Spleen (tissue), 11 donors: ENCODE data around the gene CES3. TPM values are rescaled to one million over a fixed set of nuclear protein-coding genes. Genes with fewer than 3 reads are reported as not detected.
"Not testable (repeated sequence)": the region's sequence is repeated elsewhere in the genome, so short reads cannot be mapped to it uniquely, and the experiment has no call there.

Source experiments
- DNase-seq: peaks from one replicate; pipeline ENCODE4 v3.0.0-alpha.2; 2020
- H3K27ac ChIP-seq, 8 donors: fragments of 200-600 bp; sonication (generic) in 7 of 8; 1 replicate in 4 of 8; 2 replicates in 4 of 8; pipeline versions ENCODE4 v1.5.0 to v1.8.0; 2016 to 2021; ENCODE audit warnings: inconsistent platforms in 4 of 8, mild to moderate bottlenecking in 4 of 8, moderate library complexity in 1 of 8
- H3K27me3 ChIP-seq, 7 donors: fragments of 200-600 bp; sonication (generic) in 6 of 7; replicated peaks in 1 of 7; 1 replicate in 4 of 7; 2 replicates in 3 of 7; pipeline versions ENCODE4 v1.5.0 to v1.8.0; 2016 to 2021; ENCODE audit warnings: inconsistent platforms in 3 of 7, mild to moderate bottlenecking in 1 of 7
- H3K36me3 ChIP-seq, 6 donors: fragments of 200-600 bp; sonication (generic) in 5 of 6; 1 replicate in 4 of 6; 2 replicates in 2 of 6; pipeline versions ENCODE4 v1.5.0 to v1.8.0; 2016 to 2021; ENCODE audit warnings: inconsistent platforms in 2 of 6
- H3K4me1 ChIP-seq, 6 donors: fragments of 200-600 bp; sonication (generic) in 5 of 6; 1 replicate in 3 of 6; 2 replicates in 3 of 6; pipeline versions ENCODE4 v1.5.0 to v1.8.0; 2016 to 2021; ENCODE audit warnings: inconsistent platforms in 3 of 6
- H3K4me3 ChIP-seq, 8 donors: fragments of 200-600 bp; sonication (generic) in 7 of 8; 1 replicate in 4 of 8; 2 replicates in 4 of 8; pipeline versions ENCODE4 v1.5.0 to v1.8.0; 2016 to 2021; ENCODE audit warnings: inconsistent platforms in 4 of 8, mild to moderate bottlenecking in 4 of 8, moderate library complexity in 2 of 8
- H3K9me3 ChIP-seq, 8 donors: fragments of 200-600 bp; sonication (generic) in 7 of 8; 1 replicate in 4 of 8; 2 replicates in 4 of 8; pipeline versions ENCODE4 v1.5.0 to v1.8.0; 2016 to 2021; ENCODE audit warnings: inconsistent platforms in 4 of 8
- CTCF ChIP-seq, 11 experiments: fragments of 200-600 bp in 7 of 11; fragments of 450-650 bp in 4 of 11; sonication (generic) in 4 of 11; IDR thresholded peaks in 8 of 11; conservative IDR thresholded peaks in 3 of 11; 1 replicate in 7 of 11; 2 replicates in 4 of 11; pipeline versions ENCODE4 v1.4.0 to v1.8.0; 2016 to 2021; ENCODE audit warnings: antibody characterized with exemption in 11 of 11, inconsistent platforms in 4 of 11, mild to moderate bottlenecking in 1 of 11
- POLR2A ChIP-seq, 3 donors: fragments of 450-650 bp; IDR thresholded peaks; one replicate each; pipeline ENCODE4 v1.5.1; 2017; ENCODE audit warnings: antibody characterized with exemption in 3 of 3, mild to moderate bottlenecking in 1 of 3
- POLR2AphosphoS5 ChIP-seq, 3 donors: sonication (generic); formaldehyde crosslinking; IDR thresholded peaks; one replicate each; pipeline ENCODE4 v1.5.1; 2017; ENCODE audit warnings: antibody characterized with exemption in 3 of 3
- WGBS, 5 donors: extraction: QIAGEN DNeasy Blood & Tissue Kit in 3 of 5; methylation state at CpG; one replicate each; pipeline versions ENCODE4 v1.1.5 to v1.1.7; 2013 to 2018; 5-methylcytosine and 5-hydroxymethylcytosine counted together
- intact Hi-C: fragments of 100-400 bp; cut with DNase I; formaldehyde crosslinking; loops from one replicate; pipeline ENCODE4 v1.15.0; 2023; ENCODE audit warnings: low total_unique reads
- polyA plus RNA-seq, 3 donors: library from polyadenylated mRNA; stranded (reverse); fragments of 200-250 nt; gene quantifications; one replicate each; pipeline ENCODE4 v1.2.1, GENCODE V29; 2013
- total RNA-seq, 7 donors: library from RNA; depleted of rRNA in 3 of 7; stranded (reverse); fragments of >200 nt in 3 of 7; fragmentation: NEBNext Ultra II Directional in 4 of 7; extraction: Animal tissue kit (Norgen Biotek cat#: 25700) in 4 of 7; gene quantifications; one replicate each; pipeline versions ENCODE4 v1.1.0 to v1.2.1, GENCODE V29; 2016 to 2021
- donor health status: healthy with polysubstance abuse.
- donor health status: DM: no; HTN: no; CAD: no; lungs with moderate emphysema.
- donor health status: DM: no; HTN: no; CAD: no.
- donor health status: Bipolar disorder and iron deficiency.
- donor health status: healthy.
- donor health status: DM: no; HTN: no; CAD: no.
- donor health status: DM: yes; HTN: yes; CAD: no.

CES3 gene
- total and polyA plus RNA-seq, 10 donors: 0.23 to 1.3 (median 0.34) TPM; not detected in 1

GRCh38 chr16:66943426-66944053 lies 17.5 kb upstream of the CES3 start:
- WGBS, 5 donors: 91 to 97% (median 95%) methylated on average over 5 to 15 of the region's 15 CpGs
- intact Hi-C loops: no loop called here
- TF ChIP-seq POLR2AphosphoS5 (IDR thresholded peaks at IDR 0.05): peak in 1 of 3 donors; percentile 48
- TF ChIP-seq CTCF (IDR thresholded peaks at IDR 0.05 in 8 of 11, conservative IDR thresholded peaks at IDR 0.05 in 3 of 11): no peak
- TF ChIP-seq POLR2A (IDR thresholded peaks at IDR 0.05): no peak
- Histone ChIP-seq H3K4me1 (peaks cover 3 to 23% (median 18%) of the 10 kb centered on the region in 6 donors), H3K4me3 (no peak overlapping the region), H3K9me3 (no peaks in the 10 kb centered on the region), H3K27me3 (peaks cover 0 to 12% (median 4%) of the 10 kb centered on the region in 7 donors), H3K27ac (no peak overlapping the region), H3K36me3 (peaks cover 0 to 59% (median 53%) of the 10 kb centered on the region in 6 donors)
- no peak for DNase-seq

GRCh38 chr16:66944054-66944441 lies 17.0 kb upstream of the CES3 start:
- H3K4me1 ChIP-seq: peaks cover 5 to 23% (median 21%) of the 10 kb centered on the region in 6 donors
- H3K4me3 ChIP-seq: no peak overlapping the region
- peaks cover 0 to 17% (median 9%) of the 10 kb centered on the region in 7 donors for H3K27me3 ChIP-seq
- intact Hi-C loops: no loop called here
- WGBS, 5 donors: 92 to 97% (median 94%) methylated on average over 5 of the region's 5 CpGs
- no peak for TF ChIP-seq POLR2A (IDR thresholded peaks at IDR 0.05)
- no peak for TF ChIP-seq POLR2AphosphoS5 (IDR thresholded peaks at IDR 0.05)
- TF ChIP-seq CTCF (IDR thresholded peaks at IDR 0.05 in 8 of 11, conservative IDR thresholded peaks at IDR 0.05 in 3 of 11): no peak
- peaks cover 0 to 54% (median 48%) of the 10 kb centered on the region in 6 donors for H3K36me3 ChIP-seq
- H3K27ac ChIP-seq: no peak overlapping the region
- no peaks in the 10 kb centered on the region for H3K9me3 ChIP-seq
- no peak for DNase-seq

- 84 to 92% (median 87%) methylated on average over 9 of the region's 9 CpGs for WGBS, 5 donors
- DNase-seq, intact Hi-C loops: not testable (repeated sequence)
Measured at GRCh38 chr16:66944971-66945370, 16.1 kb upstream of the CES3 start.

GRCh38 chr16:66945939-66946338 lies 15.1 kb upstream of the CES3 start:
- 81 to 90% (median 84%) methylated on average over 4 of the region's 4 CpGs for WGBS, 5 donors
- intact Hi-C loops: no loop called here

More at GRCh38 chr16:66944971-66945370, 16.1 kb upstream of the CES3 start:
- peaks cover 5 to 28% (median 21%) of the 10 kb centered on the region in 6 donors for H3K4me1 ChIP-seq
- H3K36me3 ChIP-seq: peaks cover 0 to 45% (median 41%) of the 10 kb centered on the region in 6 donors
- H3K4me3 ChIP-seq, H3K27ac ChIP-seq, H3K9me3 ChIP-seq: not testable (repeated sequence)
- peaks cover 0 to 26% (median 11%) of the 10 kb centered on the region in 7 donors for H3K27me3 ChIP-seq

More at GRCh38 chr16:66945939-66946338, 15.1 kb upstream of the CES3 start:
- Histone ChIP-seq H3K9me3 (no peaks in the 10 kb centered on the region), H3K36me3 (peaks cover 0 to 35% (median 31%) of the 10 kb centered on the region in 6 donors), H3K27me3 (peaks cover 0 to 33% (median 17%) of the 10 kb centered on the region in 7 donors), H3K4me1 (peaks cover 5 to 28% (median 21%) of the 10 kb centered on the region in 6 donors), H3K27ac (no peak overlapping the region), H3K4me3 (no peak overlapping the region)
- no peak for DNase-seq
- TF ChIP-seq POLR2AphosphoS5 (IDR thresholded peaks at IDR 0.05) (no peak), CTCF (IDR thresholded peaks at IDR 0.05 in 8 of 11, conservative IDR thresholded peaks at IDR 0.05 in 3 of 11) (no peak), POLR2A (IDR thresholded peaks at IDR 0.05) (no peak)
